ENCODE data around the gene BCL2L12. TPM values are rescaled to one million over a fixed set of nuclear protein-coding genes. Genes with fewer than 3 reads are reported as not detected.

The BCL2L12 gene
- total RNA-seq, 4 donors from 2014 or later: 4.7 to 6.8 (median 5.8) TPM

DNA sequence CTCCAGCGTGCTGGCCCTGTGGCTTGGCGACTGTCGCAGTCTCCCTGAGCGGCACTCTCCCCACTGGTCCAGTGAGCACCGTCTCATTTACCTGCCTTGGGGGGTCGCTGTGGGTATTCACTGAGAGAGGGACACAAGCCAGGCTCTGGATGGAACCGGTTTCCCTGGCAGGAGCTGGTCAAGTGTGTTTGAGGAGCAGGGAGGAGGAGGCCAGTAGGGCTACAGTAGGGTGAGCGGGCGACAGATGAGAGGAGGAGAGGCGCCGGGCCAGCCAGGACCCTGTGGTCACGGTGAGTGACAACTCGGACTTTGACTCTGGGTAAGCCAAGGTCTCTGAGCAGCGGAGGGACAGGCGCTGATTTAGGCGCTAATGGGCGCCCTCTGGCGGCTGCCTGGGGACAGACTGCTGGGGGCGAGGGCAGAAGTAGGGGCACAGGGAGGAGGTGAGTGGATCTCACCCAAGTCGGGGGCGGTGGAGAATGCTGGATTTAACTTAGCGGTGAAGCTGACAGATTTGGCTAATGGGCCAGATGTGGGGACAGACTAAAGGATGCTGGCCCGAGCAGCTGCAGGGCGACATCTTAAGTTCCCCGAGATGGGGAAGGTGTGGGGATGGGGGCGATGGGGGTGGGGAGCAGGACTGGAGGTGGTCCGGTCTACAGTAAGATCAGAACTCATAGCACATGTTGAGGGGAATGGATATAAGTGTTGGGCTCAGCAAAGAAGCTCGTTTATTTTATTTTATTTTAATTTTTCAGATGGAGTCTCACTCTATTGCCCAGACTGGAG, 6.6 kb downstream of the BCL2L12 start:
- peaks cover 0 to 23% (median 3%) of the 10 kb centered on the region in 4 donors for H3K4me1 ChIP-seq
- TF ChIP-seq EP300 (IDR thresholded peaks at IDR 0.05) (no peak), POLR2A (IDR thresholded peaks at IDR 0.05) (no peak)
- TF ChIP-seq, protein P1, sequence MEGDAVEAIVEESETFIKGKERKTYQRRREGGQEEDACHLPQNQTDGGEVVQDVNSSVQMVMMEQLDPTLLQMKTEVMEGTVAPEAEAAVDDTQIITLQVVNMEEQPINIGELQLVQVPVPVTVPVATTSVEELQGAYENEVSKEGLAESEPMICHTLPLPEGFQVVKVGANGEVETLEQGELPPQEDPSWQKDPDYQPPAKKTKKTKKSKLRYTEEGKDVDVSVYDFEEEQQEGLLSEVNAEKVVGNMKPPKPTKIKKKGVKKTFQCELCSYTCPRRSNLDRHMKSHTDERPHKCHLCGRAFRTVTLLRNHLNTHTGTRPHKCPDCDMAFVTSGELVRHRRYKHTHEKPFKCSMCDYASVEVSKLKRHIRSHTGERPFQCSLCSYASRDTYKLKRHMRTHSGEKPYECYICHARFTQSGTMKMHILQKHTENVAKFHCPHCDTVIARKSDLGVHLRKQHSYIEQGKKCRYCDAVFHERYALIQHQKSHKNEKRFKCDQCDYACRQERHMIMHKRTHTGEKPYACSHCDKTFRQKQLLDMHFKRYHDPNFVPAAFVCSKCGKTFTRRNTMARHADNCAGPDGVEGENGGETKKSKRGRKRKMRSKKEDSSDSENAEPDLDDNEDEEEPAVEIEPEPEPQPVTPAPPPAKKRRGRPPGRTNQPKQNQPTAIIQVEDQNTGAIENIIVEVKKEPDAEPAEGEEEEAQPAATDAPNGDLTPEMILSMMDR (IDR thresholded peaks at IDR 0.05): peak; percentile 83 to 97 (median 90)
- peak overlapping the region in 1 of 4 donors; percentile 9 for H3K4me3 ChIP-seq
- no peaks in the 10 kb centered on the region for H3K27me3 ChIP-seq
- H3K36me3 ChIP-seq: peaks cover 0 to 33% (median 0%) of the 10 kb centered on the region in 3 donors
- 22 to 24% methylated on average over 28 of the region's 28 CpGs for WGBS, 2 donors
- DNase-seq (ENCODE audit: low spot score in 2 of 2): peak; percentile 40 to 61
- no peaks in the 10 kb centered on the region for H3K9me3 ChIP-seq
- peak overlapping the region in 3 of 4 donors; percentile 60 to 77 (median 64) for H3K27ac ChIP-seq

GRCh38 chr19:49676136-49676783, 10.5 kb downstream of the BCL2L12 start:
- Histone ChIP-seq H3K36me3 (peaks cover 0 to 9% (median 0%) of the 10 kb centered on the region in 3 donors), H3K4me3 (peak overlapping the region; percentile 5 to 47 (median 36)), H3K4me1 (peaks cover 0 to 61% (median 28%) of the 10 kb centered on the region in 4 donors), H3K9me3 (no peaks in the 10 kb centered on the region), H3K27me3 (no peaks in the 10 kb centered on the region), H3K27ac (peak overlapping the region; percentile 83 to 97 (median 96))
- WGBS, 2 donors: 1 to 4% methylated on average over 27 of the region's 27 CpGs
- TF ChIP-seq, protein P1 (IDR thresholded peaks at IDR 0.05): no peak
- peak; percentile 72 to 81 for TF ChIP-seq EP300 (IDR thresholded peaks at IDR 0.05)
- DNase-seq (ENCODE audit: low spot score in 2 of 2): peak; percentile 69 to 78

GRCh38 chr19:49676784-49677230, 11.1 kb downstream of the BCL2L12 start:
- Histone ChIP-seq H3K9me3 (no peaks in the 10 kb centered on the region), H3K27ac (peak overlapping the region; percentile 95 to 97 (median 97)), H3K27me3 (no peaks in the 10 kb centered on the region), H3K4me3 (peak overlapping the region; percentile 66 to 100 (median 92)), H3K4me1 (peaks cover 0 to 60% (median 28%) of the 10 kb centered on the region in 4 donors), H3K36me3 (peaks cover 0 to 10% (median 3%) of the 10 kb centered on the region in 3 donors)
- TF ChIP-seq, protein P1 (IDR thresholded peaks at IDR 0.05): peak in 1 of 5 experiments; percentile 34
- TF ChIP-seq EP300 (IDR thresholded peaks at IDR 0.05): no peak
- WGBS, 2 donors: 0 to 1% methylated on average over 17 to 31 of the region's 34 CpGs
- peak; percentile 100 for DNase-seq (ENCODE audit: low spot score in 2 of 2)

DNA sequence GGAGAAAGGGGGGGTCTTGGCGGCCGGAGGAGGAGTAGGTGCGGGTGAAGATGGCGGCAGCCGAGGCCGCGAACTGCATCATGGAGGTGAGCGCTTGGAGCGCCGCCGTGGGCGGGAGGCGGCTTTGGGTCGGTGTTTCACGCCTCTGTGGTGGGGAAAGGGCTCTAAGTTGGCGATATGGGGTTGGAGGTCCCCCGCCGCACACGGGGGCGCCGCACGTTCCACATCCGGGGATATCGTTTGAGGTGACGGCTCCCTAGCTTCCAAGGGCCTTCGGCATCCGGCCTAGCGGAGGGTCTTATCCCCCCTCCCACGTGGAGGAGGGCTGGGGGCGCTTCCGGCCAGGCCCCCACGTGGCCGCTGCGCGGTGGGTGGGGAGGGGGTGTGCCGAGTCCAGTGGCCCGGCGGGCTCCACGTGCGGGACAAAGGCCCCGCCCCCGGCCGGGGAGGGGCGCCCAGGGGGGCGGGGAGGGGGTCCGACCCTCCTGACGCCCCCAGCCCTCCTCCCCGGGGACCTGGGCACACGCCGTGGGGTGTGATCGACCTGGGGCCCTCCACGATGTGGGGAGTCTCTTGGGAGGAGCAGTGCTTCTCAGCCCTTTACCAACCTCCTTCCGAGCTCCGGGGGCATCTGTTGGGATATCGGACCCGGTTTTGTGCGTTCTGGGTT, 11.6 kb downstream of the BCL2L12 start, which contains the start of gene PRMT1:
Gene PRMT1 (plus strand): TSS at position 41 of the 670 bp plus-strand sequence. CDS start 10 bp downstream, at position 51.
- no peak for DNase-seq (ENCODE audit: low spot score in 2 of 2)
- H3K27me3 ChIP-seq: no peaks in the 10 kb centered on the region
- peaks cover 0 to 16% (median 8%) of the 10 kb centered on the region in 3 donors for H3K36me3 ChIP-seq
- peaks cover 0 to 55% (median 28%) of the 10 kb centered on the region in 4 donors for H3K4me1 ChIP-seq
- TF ChIP-seq, protein P1 (IDR thresholded peaks at IDR 0.05): no peak
- peak; percentile 71 to 87 for TF ChIP-seq POLR2A (IDR thresholded peaks at IDR 0.05)
- TF ChIP-seq EP300 (IDR thresholded peaks at IDR 0.05): peak in 1 of 2 donors; percentile 93
- H3K9me3 ChIP-seq: no peaks in the 10 kb centered on the region
- 1 to 2% methylated on average over 37 to 48 of the region's 57 CpGs for WGBS, 2 donors
- H3K4me3 ChIP-seq: peak within 1 kb of the TSS; percentile 66 to 100 (median 92)
- peak within 1 kb of the TSS; percentile 95 to 97 (median 97) for H3K27ac ChIP-seq
